ENCODE data around the gene TDP1. TPM values are rescaled to one million over a fixed set of nuclear protein-coding genes. Genes with fewer than 3 reads are reported as not detected.

Gene TDP1
- total RNA-seq, 1 experiment from 2014 or later: 42.9 TPM

- Histone ChIP-seq H4K20me1 (ENCODE audit: low read length) (no peaks in the 10 kb centered on the region), H3K27me3 (ENCODE audit: low read length) (no peaks in the 10 kb centered on the region), H3K9ac (ENCODE audit: low read length) (no peak overlapping the region), H3K27ac (ENCODE audit: low read length) (no peak overlapping the region), H3K4me1 (ENCODE audit: insufficient read depth, low read length) (no peaks in the 10 kb centered on the region), H3K9me3 (ENCODE audit: low read length) (no peaks in the 10 kb centered on the region), H3K4me2 (ENCODE audit: low read length) (no peak overlapping the region), H3K9me2 (replicated peaks; ENCODE audit: low read length) (no peaks in the 10 kb centered on the region), H3F3A (ENCODE audit: low read length, unreplicated experiment) (no peaks in the 10 kb centered on the region), H2AFZ (ENCODE audit: low read length) (no peak overlapping the region), H3K4me3 (ENCODE audit: low read length) (no peak overlapping the region), H3K79me2 (ENCODE audit: low read length) (no peaks in the 10 kb centered on the region), H3K36me3 (ENCODE audit: low read depth, low read length) (peaks cover 53% of the 10 kb centered on the region)
- no TSS peak for BruUV-seq (replicated peaks)
- ChIA-PET POLR2A (ENCODE audit: unreplicated experiment) (interaction anchor here (0.7 kb wide), 1 partner anchor 142 kb away, joined by 7 read pairs; no protein-coding TSS in a partner anchor), CTCF (no interaction called here)
- DNase-seq (no peak), ATAC-seq (no peak)
- no peak for TF ChIP-seq EZH2phosphoT487 (IDR thresholded peaks at IDR 0.05; ENCODE audit: borderline replicate concordance, low read length)
- TF ChIP-seq CTCF (conservative IDR thresholded peaks at IDR 0.05; ENCODE audit: low read depth, low read length): no peak
- no peak for TF ChIP-seq EZH2 (IDR thresholded peaks at IDR 0.05; ENCODE audit: low read length, unreplicated experiment)
- intact Hi-C loops (cut with micrococcal nuclease): no loop called here
Observed at GRCh38 chr14:89988787-89989186, 33.1 kb downstream of the TDP1 start.

GRCh38 chr14:89990218-89990617 lies 34.5 kb downstream of the TDP1 start:
- BruUV-seq (replicated peaks): no TSS peak
- Histone ChIP-seq H3K27me3 (ENCODE audit: low read length) (no peaks in the 10 kb centered on the region), H3K79me2 (ENCODE audit: low read length) (no peaks in the 10 kb centered on the region), H3F3A (ENCODE audit: low read length, unreplicated experiment) (no peaks in the 10 kb centered on the region), H3K4me2 (ENCODE audit: low read length) (no peak overlapping the region), H3K9ac (ENCODE audit: low read length) (no peak overlapping the region), H3K27ac (ENCODE audit: low read length) (no peak overlapping the region), H3K9me2 (replicated peaks; ENCODE audit: low read length) (no peaks in the 10 kb centered on the region), H2AFZ (ENCODE audit: low read length) (no peak overlapping the region), H3K4me1 (ENCODE audit: insufficient read depth, low read length) (no peaks in the 10 kb centered on the region), H4K20me1 (ENCODE audit: low read length) (no peaks in the 10 kb centered on the region), H3K4me3 (ENCODE audit: low read length) (no peak overlapping the region), H3K9me3 (ENCODE audit: low read length) (no peaks in the 10 kb centered on the region), H3K36me3 (ENCODE audit: low read depth, low read length) (peaks cover 59% of the 10 kb centered on the region)
- DNase-seq (no peak), ATAC-seq (no peak)
- TF ChIP-seq CTCF (conservative IDR thresholded peaks at IDR 0.05; ENCODE audit: low read depth, low read length) (no peak), EZH2phosphoT487 (IDR thresholded peaks at IDR 0.05; ENCODE audit: borderline replicate concordance, low read length) (no peak), EZH2 (IDR thresholded peaks at IDR 0.05; ENCODE audit: low read length, unreplicated experiment) (no peak)
- ChIA-PET POLR2A (ENCODE audit: unreplicated experiment) (no interaction called here), CTCF (no interaction called here)
- intact Hi-C loops (cut with micrococcal nuclease): no loop called here

GRCh38 chr14:89990623-89991275 lies 35.0 kb downstream of the TDP1 start:
- POLR2A ChIA-PET (ENCODE audit: unreplicated experiment): interaction anchor here (0.7 kb wide), 1 partner anchor 34 kb away, joined by 3 read pairs; no protein-coding TSS in a partner anchor
- intact Hi-C loops (cut with micrococcal nuclease): no loop called here
- DNase-seq (no peak), ATAC-seq (no peak)
- Histone ChIP-seq H3K4me3 (ENCODE audit: low read length) (no peak overlapping the region), H3K9ac (ENCODE audit: low read length) (no peak overlapping the region), H3K4me1 (ENCODE audit: insufficient read depth, low read length) (no peaks in the 10 kb centered on the region), H3K27me3 (ENCODE audit: low read length) (no peaks in the 10 kb centered on the region), H3K9me2 (replicated peaks; ENCODE audit: low read length) (no peaks in the 10 kb centered on the region), H3K4me2 (ENCODE audit: low read length) (no peak overlapping the region), H3K79me2 (ENCODE audit: low read length) (no peaks in the 10 kb centered on the region), H3F3A (ENCODE audit: low read length, unreplicated experiment) (no peaks in the 10 kb centered on the region), H3K36me3 (ENCODE audit: low read depth, low read length) (peaks cover 64% of the 10 kb centered on the region), H4K20me1 (ENCODE audit: low read length) (no peaks in the 10 kb centered on the region), H3K9me3 (ENCODE audit: low read length) (no peaks in the 10 kb centered on the region), H3K27ac (ENCODE audit: low read length) (no peak overlapping the region), H2AFZ (ENCODE audit: low read length) (no peak overlapping the region)
- TF ChIP-seq EZH2 (IDR thresholded peaks at IDR 0.05; ENCODE audit: low read length, unreplicated experiment) (no peak), EZH2phosphoT487 (IDR thresholded peaks at IDR 0.05; ENCODE audit: borderline replicate concordance, low read length) (no peak), CTCF (conservative IDR thresholded peaks at IDR 0.05; ENCODE audit: low read depth, low read length) (no peak)
- no TSS peak for BruUV-seq (replicated peaks)
- CTCF ChIA-PET: no interaction called here

Measured in PC-3 (cell line).